PC-9 (cell line): ENCODE data around the gene HSD17B14. TPM values are rescaled to one million over a fixed set of nuclear protein-coding genes. Genes with fewer than 3 reads are reported as not detected.

Experiments used
- BruUV-seq: library from RNA; stranded (reverse); fragments of 400-500 nt; replicated peaks from 2 replicates; lab custom pipeline; 2021; lab: Mats Ljungman, UMichigan
- CTCF ChIA-PET: fragments of 300-600 bp; sonication (Branson Sonifier 250); formaldehyde crosslinking; loops from one replicate; lab custom pipeline; 2022; ENCODE audit warnings: antibody characterized with exemption; lab: Charles Lee
- POLR2A ChIA-PET: fragments of 300-600 bp; sonication (Branson Sonifier 250); formaldehyde crosslinking; loops from one replicate; lab custom pipeline; 2022; ENCODE audit warnings: antibody characterized with exemption; ENCODE audit not compliant: unreplicated experiment; lab: Charles Lee
- DNase-seq, 2 experiments: peaks; one replicate each; pipeline versions ENCODE4 v3.0.0 to v3.0.0-alpha.2; 2015 to 2022; ENCODE audit warnings: mixed read lengths in 1 of 2
- H2AFZ ChIP-seq: fragments of 200-600 bp; sonication (generic); 2 replicates; pipeline ENCODE4 v1.8.1; 2017; ENCODE audit warnings: antibody characterized with exemption
- H3F3A ChIP-seq: fragments of 200-600 bp; sonication (generic); 2 replicates; pipeline ENCODE4 v1.8.1; 2017; ENCODE audit warnings: antibody characterized with exemption, mild to moderate bottlenecking, low read depth; ENCODE audit not compliant: insufficient read depth
- H3K27ac ChIP-seq: fragments of 200-600 bp; sonication (generic); 2 replicates; pipeline ENCODE4 v1.6.1; 2016; ENCODE audit warnings: mixed run types
- H3K27me3 ChIP-seq: fragments of 200-600 bp; sonication (generic); 2 replicates; pipeline ENCODE4 v1.6.1; 2016; ENCODE audit warnings: low read depth, mixed run types; ENCODE audit not compliant: insufficient read depth
- H3K36me3 ChIP-seq: fragments of 200-600 bp; sonication (generic); 2 replicates; pipeline ENCODE4 v1.6.1; 2016; ENCODE audit warnings: low read depth, mixed run types
- H3K4me1 ChIP-seq: fragments of 200-600 bp; sonication (generic); replicated peaks from 2 replicates; pipeline ENCODE4 v1.6.1; 2016; ENCODE audit warnings: mixed run types; ENCODE audit not compliant: insufficient read depth
- H3K4me2 ChIP-seq: fragments of 200-600 bp; sonication (generic); 2 replicates; pipeline ENCODE4 v1.6.1; 2017; ENCODE audit warnings: mixed run types
- H3K4me3 ChIP-seq: fragments of 200-600 bp; sonication (generic); 2 replicates; pipeline ENCODE4 v1.6.1; 2016; ENCODE audit warnings: mixed run types
- H3K79me2 ChIP-seq: fragments of 200-600 bp; sonication (generic); 2 replicates; pipeline ENCODE4 v1.6.1; 2017; ENCODE audit warnings: low read depth, mixed run types
- H3K9me2 ChIP-seq: fragments of 200-600 bp; sonication (generic); 2 replicates; pipeline ENCODE4 v1.8.1; 2017; ENCODE audit warnings: mild to moderate bottlenecking; ENCODE audit not compliant: insufficient read depth
- H3K9me3 ChIP-seq: fragments of 200-600 bp; sonication (generic); 2 replicates; pipeline ENCODE4 v1.8.1; 2016; ENCODE audit warnings: low read depth; ENCODE audit not compliant: insufficient read depth
- H4K20me1 ChIP-seq: fragments of 200-600 bp; sonication (generic); 2 replicates; pipeline ENCODE4 v1.8.1; 2017; ENCODE audit not compliant: insufficient read depth
- CTCF ChIP-seq: fragments of 200-600 bp; sonication (generic); conservative IDR thresholded peaks from 2 replicates; pipeline ENCODE4 v1.6.1; 2017; ENCODE audit warnings: mixed run types, antibody characterized with exemption, mild to moderate bottlenecking, moderate library complexity
- EZH2 ChIP-seq: fragments of 200-600 bp; sonication (generic); IDR thresholded peaks from 2 replicates; pipeline ENCODE4 v1.8.0; 2017; ENCODE audit warnings: antibody characterized with exemption, low read depth
- intact Hi-C: fragments of 100-400 bp; cut with micrococcal nuclease; formaldehyde crosslinking; loops from one replicate; pipeline ENCODE4 v1.10.0; 2022; ENCODE audit not compliant: unreplicated experiment
- total RNA-seq: library from RNA; stranded (reverse); gene quantifications from 2 replicates; pipeline ENCODE4 v1.2.3, GENCODE V29; 2021

Gene HSD17B14
- total RNA-seq, 1 experiment from 2014 or later = 20.7 TPM

- no peaks in the 10 kb centered on the region for H3K79me2 ChIP-seq
- H3F3A ChIP-seq = peaks cover 35% of the 10 kb centered on the region
- no peak for TF ChIP-seq CTCF
- TF ChIP-seq EZH2 = no peak
- no TSS peak for BruUV-seq
- intact Hi-C loops = no loop called here
- no peak overlapping the region for H2AFZ ChIP-seq
- H3K36me3 ChIP-seq = no peaks in the 10 kb centered on the region
- no peak overlapping the region for H3K4me3 ChIP-seq
- H3K27ac ChIP-seq = peak overlapping the region; percentile 62
- no peaks in the 10 kb centered on the region for H3K9me2 ChIP-seq
- H4K20me1 ChIP-seq = no peaks in the 10 kb centered on the region
- H3K27me3 ChIP-seq = no peaks in the 10 kb centered on the region
- H3K9me3 ChIP-seq = no peaks in the 10 kb centered on the region
- ChIA-PET POLR2A (interaction anchor here (0.6 kb wide), 1 partner anchor 27 kb away, joined by 5 read pairs; no protein-coding TSS in a partner anchor), CTCF (no interaction called here)
- no peak for DNase-seq
- H3K4me1 ChIP-seq = peaks cover 25% of the 10 kb centered on the region
- peak overlapping the region; percentile 64 for H3K4me2 ChIP-seq
These were observed 33.7 kb downstream of the HSD17B14 start for GRCh38 chr19:48802623-48803022.

GRCh38 chr19:48799358-48800300, 36.7 kb downstream of the HSD17B14 start:
- Histone ChIP-seq H3K4me3 (no peak overlapping the region), H3F3A (peaks cover 31% of the 10 kb centered on the region), H3K4me2 (no peak overlapping the region), H3K79me2 (no peaks in the 10 kb centered on the region), H3K27me3 (no peaks in the 10 kb centered on the region), H3K36me3 (no peaks in the 10 kb centered on the region), H3K4me1 (peaks cover 28% of the 10 kb centered on the region), H3K9me2 (no peaks in the 10 kb centered on the region), H4K20me1 (no peaks in the 10 kb centered on the region), H3K9me3 (no peaks in the 10 kb centered on the region), H2AFZ (no peak overlapping the region), H3K27ac (no peak overlapping the region)
- POLR2A ChIA-PET = no interaction called here
- CTCF ChIA-PET = interaction anchor here (0.6 kb wide), 1 partner anchor 8 kb away, joined by 5 read pairs; no protein-coding TSS in a partner anchor
- no peak for TF ChIP-seq EZH2
- no peak for TF ChIP-seq CTCF
- no peak for DNase-seq
- intact Hi-C loops = loop anchor here (5.0 kb wide), 1 partner anchor 193 kb away; the partner anchor contains the start of genes GYS1 and RUVBL2
- no TSS peak for BruUV-seq

- Histone ChIP-seq H3K4me2 (no peak overlapping the region), H3K79me2 (no peaks in the 10 kb centered on the region), H3K36me3 (no peaks in the 10 kb centered on the region), H3K27ac (no peak overlapping the region), H3K4me1 (peaks cover 28% of the 10 kb centered on the region), H3K4me3 (no peak overlapping the region), H2AFZ (no peak overlapping the region), H3F3A (peaks cover 30% of the 10 kb centered on the region), H3K9me2 (no peaks in the 10 kb centered on the region), H4K20me1 (no peaks in the 10 kb centered on the region), H3K27me3 (no peaks in the 10 kb centered on the region), H3K9me3 (no peaks in the 10 kb centered on the region)
- no peak for DNase-seq
- no TSS peak for BruUV-seq
- TF ChIP-seq CTCF = no peak
- TF ChIP-seq EZH2 = no peak
- intact Hi-C loops = loop anchor here (5.0 kb wide), 1 partner anchor 193 kb away; the partner anchor contains the start of genes GYS1 and RUVBL2
- POLR2A ChIA-PET = no interaction called here
- CTCF ChIA-PET = interaction anchor here (0.6 kb wide), 1 partner anchor 9 kb away, joined by 5 read pairs; no protein-coding TSS in a partner anchor
These were observed 37.4 kb downstream of the HSD17B14 start for GRCh38 chr19:48798937-48799336.
